Measurements from ENCODE around the gene RNASE12.

DNA sequence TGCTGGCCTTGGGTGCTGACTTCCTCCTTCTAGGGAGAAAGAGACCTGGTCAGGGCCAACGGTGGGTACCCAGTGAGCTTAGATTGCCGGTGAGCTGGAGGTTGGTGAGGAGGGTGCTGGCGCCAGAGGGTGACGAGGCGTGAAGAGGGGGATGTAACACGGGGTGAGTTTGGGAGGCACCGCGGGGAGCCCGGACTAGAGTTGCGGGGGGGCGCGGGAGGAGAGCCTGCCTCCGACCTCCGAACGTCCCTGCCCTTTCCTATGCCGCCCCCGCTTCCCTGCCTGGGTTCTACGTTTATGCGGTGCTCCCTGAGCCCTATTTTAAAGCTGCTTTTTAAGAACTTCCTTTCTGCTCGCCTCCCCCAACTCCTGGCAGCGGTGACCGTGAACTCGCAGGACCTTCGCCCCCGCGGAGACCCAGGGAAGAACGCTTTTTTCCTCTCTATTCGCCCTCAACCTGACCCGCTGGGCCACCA, 31.7 kb upstream of the RNASE12 start:
- TF ChIP-seq, protein P1, sequence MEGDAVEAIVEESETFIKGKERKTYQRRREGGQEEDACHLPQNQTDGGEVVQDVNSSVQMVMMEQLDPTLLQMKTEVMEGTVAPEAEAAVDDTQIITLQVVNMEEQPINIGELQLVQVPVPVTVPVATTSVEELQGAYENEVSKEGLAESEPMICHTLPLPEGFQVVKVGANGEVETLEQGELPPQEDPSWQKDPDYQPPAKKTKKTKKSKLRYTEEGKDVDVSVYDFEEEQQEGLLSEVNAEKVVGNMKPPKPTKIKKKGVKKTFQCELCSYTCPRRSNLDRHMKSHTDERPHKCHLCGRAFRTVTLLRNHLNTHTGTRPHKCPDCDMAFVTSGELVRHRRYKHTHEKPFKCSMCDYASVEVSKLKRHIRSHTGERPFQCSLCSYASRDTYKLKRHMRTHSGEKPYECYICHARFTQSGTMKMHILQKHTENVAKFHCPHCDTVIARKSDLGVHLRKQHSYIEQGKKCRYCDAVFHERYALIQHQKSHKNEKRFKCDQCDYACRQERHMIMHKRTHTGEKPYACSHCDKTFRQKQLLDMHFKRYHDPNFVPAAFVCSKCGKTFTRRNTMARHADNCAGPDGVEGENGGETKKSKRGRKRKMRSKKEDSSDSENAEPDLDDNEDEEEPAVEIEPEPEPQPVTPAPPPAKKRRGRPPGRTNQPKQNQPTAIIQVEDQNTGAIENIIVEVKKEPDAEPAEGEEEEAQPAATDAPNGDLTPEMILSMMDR (IDR thresholded peaks at IDR 0.05), result no peak
- TF ChIP-seq POLR2A (IDR thresholded peaks at IDR 0.05), result no peak
